ENCODE results near the gene JARID2.

DNA sequence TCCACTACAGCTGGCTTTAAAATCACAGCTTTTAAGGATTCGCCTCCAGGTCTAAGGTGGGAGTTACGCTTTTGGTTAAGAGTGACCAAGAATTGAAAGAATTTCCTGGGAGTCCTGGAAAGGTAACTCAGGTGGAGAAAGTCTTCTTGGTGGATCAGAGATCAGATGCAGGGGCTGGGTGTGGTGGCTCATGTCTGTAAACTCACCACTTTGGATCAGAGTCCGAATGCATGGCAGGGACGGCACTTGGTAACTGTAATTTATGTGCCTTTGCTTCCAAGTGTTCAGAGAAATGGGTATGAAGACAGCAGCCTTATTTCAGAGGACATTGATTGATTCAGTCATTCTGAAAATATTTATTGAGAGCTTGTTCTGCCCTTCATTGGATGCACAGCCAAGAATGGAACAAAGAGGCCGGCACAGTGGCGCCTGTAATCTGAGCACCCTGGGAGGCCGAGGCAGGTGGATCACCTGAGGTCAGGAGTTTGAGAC lies 18.0 kb upstream of the JARID2 start:
- TF ChIP-seq, protein P1, sequence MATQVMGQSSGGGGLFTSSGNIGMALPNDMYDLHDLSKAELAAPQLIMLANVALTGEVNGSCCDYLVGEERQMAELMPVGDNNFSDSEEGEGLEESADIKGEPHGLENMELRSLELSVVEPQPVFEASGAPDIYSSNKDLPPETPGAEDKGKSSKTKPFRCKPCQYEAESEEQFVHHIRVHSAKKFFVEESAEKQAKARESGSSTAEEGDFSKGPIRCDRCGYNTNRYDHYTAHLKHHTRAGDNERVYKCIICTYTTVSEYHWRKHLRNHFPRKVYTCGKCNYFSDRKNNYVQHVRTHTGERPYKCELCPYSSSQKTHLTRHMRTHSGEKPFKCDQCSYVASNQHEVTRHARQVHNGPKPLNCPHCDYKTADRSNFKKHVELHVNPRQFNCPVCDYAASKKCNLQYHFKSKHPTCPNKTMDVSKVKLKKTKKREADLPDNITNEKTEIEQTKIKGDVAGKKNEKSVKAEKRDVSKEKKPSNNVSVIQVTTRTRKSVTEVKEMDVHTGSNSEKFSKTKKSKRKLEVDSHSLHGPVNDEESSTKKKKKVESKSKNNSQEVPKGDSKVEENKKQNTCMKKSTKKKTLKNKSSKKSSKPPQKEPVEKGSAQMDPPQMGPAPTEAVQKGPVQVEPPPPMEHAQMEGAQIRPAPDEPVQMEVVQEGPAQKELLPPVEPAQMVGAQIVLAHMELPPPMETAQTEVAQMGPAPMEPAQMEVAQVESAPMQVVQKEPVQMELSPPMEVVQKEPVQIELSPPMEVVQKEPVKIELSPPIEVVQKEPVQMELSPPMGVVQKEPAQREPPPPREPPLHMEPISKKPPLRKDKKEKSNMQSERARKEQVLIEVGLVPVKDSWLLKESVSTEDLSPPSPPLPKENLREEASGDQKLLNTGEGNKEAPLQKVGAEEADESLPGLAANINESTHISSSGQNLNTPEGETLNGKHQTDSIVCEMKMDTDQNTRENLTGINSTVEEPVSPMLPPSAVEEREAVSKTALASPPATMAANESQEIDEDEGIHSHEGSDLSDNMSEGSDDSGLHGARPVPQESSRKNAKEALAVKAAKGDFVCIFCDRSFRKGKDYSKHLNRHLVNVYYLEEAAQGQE (IDR thresholded peaks at IDR 0.05; ENCODE audit: low read depth, low read length): no peak
- no peak for TF ChIP-seq EZH2 (IDR thresholded peaks at IDR 0.05; ENCODE audit: borderline replicate concordance, control insufficient read depth, low read depth, low read length)
- no peak for TF ChIP-seq POLR2A (IDR thresholded peaks at IDR 0.05; ENCODE audit: low read depth, low read length)
- no peak for TF ChIP-seq SIX5 (IDR thresholded peaks at IDR 0.05; ENCODE audit: low read depth, low read length, severe bottlenecking)
- TF ChIP-seq, protein P2, sequence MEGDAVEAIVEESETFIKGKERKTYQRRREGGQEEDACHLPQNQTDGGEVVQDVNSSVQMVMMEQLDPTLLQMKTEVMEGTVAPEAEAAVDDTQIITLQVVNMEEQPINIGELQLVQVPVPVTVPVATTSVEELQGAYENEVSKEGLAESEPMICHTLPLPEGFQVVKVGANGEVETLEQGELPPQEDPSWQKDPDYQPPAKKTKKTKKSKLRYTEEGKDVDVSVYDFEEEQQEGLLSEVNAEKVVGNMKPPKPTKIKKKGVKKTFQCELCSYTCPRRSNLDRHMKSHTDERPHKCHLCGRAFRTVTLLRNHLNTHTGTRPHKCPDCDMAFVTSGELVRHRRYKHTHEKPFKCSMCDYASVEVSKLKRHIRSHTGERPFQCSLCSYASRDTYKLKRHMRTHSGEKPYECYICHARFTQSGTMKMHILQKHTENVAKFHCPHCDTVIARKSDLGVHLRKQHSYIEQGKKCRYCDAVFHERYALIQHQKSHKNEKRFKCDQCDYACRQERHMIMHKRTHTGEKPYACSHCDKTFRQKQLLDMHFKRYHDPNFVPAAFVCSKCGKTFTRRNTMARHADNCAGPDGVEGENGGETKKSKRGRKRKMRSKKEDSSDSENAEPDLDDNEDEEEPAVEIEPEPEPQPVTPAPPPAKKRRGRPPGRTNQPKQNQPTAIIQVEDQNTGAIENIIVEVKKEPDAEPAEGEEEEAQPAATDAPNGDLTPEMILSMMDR (IDR thresholded peaks at IDR 0.05 in 2 of 3, conservative IDR thresholded peaks at IDR 0.05 in 1 of 3; ENCODE audit: control insufficient read depth in 2 of 3, extremely low read depth in 1 of 3, insufficient read depth in 1 of 3, low read depth in 3 of 3, low read length in 3 of 3): no peak
- no peak for TF ChIP-seq BACH1 (IDR thresholded peaks at IDR 0.05; ENCODE audit: borderline replicate concordance)
- no peak for TF ChIP-seq POLR2AphosphoS5 (IDR thresholded peaks at IDR 0.05; ENCODE audit: low read length)
- no peak for TF ChIP-seq TAF1 (IDR thresholded peaks at IDR 0.05; ENCODE audit: borderline replicate concordance, low read depth, low read length)
